ENCODE measurements around the gene ALG14. TPM values are rescaled to one million over a fixed set of nuclear protein-coding genes. Genes with fewer than 3 reads are reported as not detected.

ALG14 gene
- total and polyA plus RNA-seq, 7 donors = 0.48 to 2.7 (median 2.1) TPM

GRCh38 chr1:95113684-95114083 is 40.9 kb upstream of the ALG14 start:
- H3K4me3 ChIP-seq = no peak overlapping the region
- intact Hi-C loops (cut with DNase I) = no loop called here
- WGBS, 3 donors = 97 to 100% (median 98%) methylated on average over 1 of the region's 1 CpG
- no peaks in the 10 kb centered on the region for H3K9me3 ChIP-seq
- no peaks in the 10 kb centered on the region for H3K36me3 ChIP-seq (ENCODE audit: insufficient read depth in 1 of 2, low read depth in 1 of 2)
- no peak for ATAC-seq
- H3K27me3 ChIP-seq (ENCODE audit: insufficient read depth in 3 of 3, low read length in 2 of 3) = no peaks in the 10 kb centered on the region
- H3K4me1 ChIP-seq = peaks cover 4% of the 10 kb centered on the region
- no peak for TF ChIP-seq CTCF (IDR thresholded peaks at IDR 0.05)
- no peak for DNase-seq
- no peak overlapping the region for H3K27ac ChIP-seq

GRCh38 chr1:95111014-95111413 is 38.3 kb upstream of the ALG14 start:
- Histone ChIP-seq H3K27me3 (ENCODE audit: insufficient read depth in 3 of 3, low read length in 2 of 3) (no peaks in the 10 kb centered on the region), H3K27ac (no peak overlapping the region), H3K4me3 (no peak overlapping the region), H3K4me1 (no peaks in the 10 kb centered on the region), H3K36me3 (ENCODE audit: insufficient read depth in 1 of 2, low read depth in 1 of 2) (no peaks in the 10 kb centered on the region), H3K9me3 (no peaks in the 10 kb centered on the region)
- ATAC-seq (no peak), DNase-seq (no peak)
- intact Hi-C loops (cut with DNase I) = no loop called here
- 91 to 96% (median 96%) methylated on average over 1 of the region's 1 CpG for WGBS, 3 donors
- no peak for TF ChIP-seq CTCF (IDR thresholded peaks at IDR 0.05)

GRCh38 chr1:95108792-95109191 is 36.0 kb upstream of the ALG14 start:
- Histone ChIP-seq H3K27me3 (ENCODE audit: insufficient read depth in 3 of 3, low read length in 2 of 3) (no peaks in the 10 kb centered on the region), H3K36me3 (ENCODE audit: insufficient read depth in 1 of 2, low read depth in 1 of 2) (no peaks in the 10 kb centered on the region), H3K27ac (no peak overlapping the region), H3K4me1 (no peaks in the 10 kb centered on the region), H3K9me3 (no peaks in the 10 kb centered on the region), H3K4me3 (no peak overlapping the region)
- no peak for DNase-seq
- 94 to 99% (median 97%) methylated on average over 2 of the region's 2 CpGs for WGBS, 3 donors
- ATAC-seq = no peak
- intact Hi-C loops (cut with DNase I) = no loop called here
- TF ChIP-seq CTCF (IDR thresholded peaks at IDR 0.05) = no peak

GRCh38 chr1:95098196-95098595 is 25.4 kb upstream of the ALG14 start:
- ATAC-seq = no peak
- 61 to 71% (median 69%) methylated on average over 4 of the region's 4 CpGs for WGBS, 3 donors

More at GRCh38 chr1:95098196-95098595, 25.4 kb upstream of the ALG14 start:
- peaks cover 0 to 7% (median 0%) of the 10 kb centered on the region in 3 donors for H3K27me3 ChIP-seq (ENCODE audit: insufficient read depth in 3 of 3, low read length in 2 of 3)
- H3K36me3 ChIP-seq (ENCODE audit: insufficient read depth in 1 of 2, low read depth in 1 of 2) = no peaks in the 10 kb centered on the region
- no peaks in the 10 kb centered on the region for H3K4me1 ChIP-seq
- no peak for DNase-seq
- no peaks in the 10 kb centered on the region for H3K9me3 ChIP-seq
- intact Hi-C loops (cut with DNase I) = no loop called here
- no peak overlapping the region for H3K27ac ChIP-seq
- H3K4me3 ChIP-seq = no peak overlapping the region
- TF ChIP-seq CTCF (IDR thresholded peaks at IDR 0.05) = no peak

Data from psoas muscle (tissue), 8 donors.